Peyer's patch (tissue), 4 donors: ENCODE results near the gene TSPAN33. TPM values are rescaled to one million over a fixed set of nuclear protein-coding genes. Genes with fewer than 3 reads are reported as not detected.
A peak's percentile ranks its signal among the peaks of the same experiment; 100 is the strongest.

ENCODE experiments used
- DNase-seq, 3 donors: peaks; one replicate each; pipeline ENCODE4 v3.0.0-alpha.2; 2017 to 2019
- H3K27ac ChIP-seq, 4 donors: fragments of 200-600 bp; sonication (generic); one replicate each; pipeline ENCODE4 v1.5.1; 2016 to 2019
- H3K27me3 ChIP-seq, 2 donors: fragments of 200-600 bp; sonication (generic); one replicate each; pipeline ENCODE4 v1.5.1; 2019
- H3K36me3 ChIP-seq, 3 donors: fragments of 200-600 bp; sonication (generic); one replicate each; pipeline ENCODE4 v1.5.1; 2016 to 2019
- H3K4me1 ChIP-seq, 4 donors: fragments of 200-600 bp; sonication (generic); one replicate each; pipeline ENCODE4 v1.5.1; 2016 to 2019
- H3K4me3 ChIP-seq, 4 donors: fragments of 200-600 bp; sonication (generic); 1 replicate in 3 of 4; 2 replicates in 1 of 4; pipeline ENCODE4 v1.5.1; 2016 to 2019; ENCODE audit warnings: mild to moderate bottlenecking in 1 of 4
- H3K9me3 ChIP-seq, 4 donors: fragments of 200-600 bp; sonication (generic); one replicate each; pipeline ENCODE4 v1.5.1; 2016 to 2019; ENCODE audit warnings: mild to moderate bottlenecking in 1 of 4
- CTCF ChIP-seq, 6 experiments: fragments of 450-650 bp in 4 of 6; fragments of 200-600 bp in 2 of 6; sonication (generic) in 1 of 6; IDR thresholded peaks; one replicate each; pipeline ENCODE4 v1.5.1; 2017 to 2019; ENCODE audit warnings: antibody characterized with exemption in 6 of 6, mild to moderate bottlenecking in 3 of 6, moderate library complexity in 1 of 6
- POLR2A ChIP-seq, 2 donors: fragments of 450-650 bp; IDR thresholded peaks; one replicate each; pipeline ENCODE4 v1.5.1; 2017; ENCODE audit warnings: antibody characterized with exemption in 2 of 2, mild to moderate bottlenecking in 2 of 2, moderate library complexity in 2 of 2
- total RNA-seq, 4 donors: library from RNA; depleted of rRNA; stranded (reverse); fragments of >200 nt; gene quantifications; one replicate each; pipeline ENCODE4 v1.1.0, GENCODE V29; 2016

The TSPAN33 gene
- total RNA-seq, 4 donors from 2014 or later, result 1.0 to 28.9 (median 3.5) TPM

GRCh38 chr7:129126314-129126713 lies 18.2 kb upstream of the TSPAN33 start:
- TF ChIP-seq POLR2A (IDR thresholded peaks at IDR 0.05), result no peak
- TF ChIP-seq CTCF (IDR thresholded peaks at IDR 0.05), result no peak

GRCh38 chr7:129127154-129127553 lies 17.4 kb upstream of the TSPAN33 start:
- TF ChIP-seq POLR2A (IDR thresholded peaks at IDR 0.05) (no peak), CTCF (IDR thresholded peaks at IDR 0.05) (no peak)
- Histone ChIP-seq H3K27me3 (no peaks in the 10 kb centered on the region), H3K27ac (no peak overlapping the region), H3K4me3 (no peak overlapping the region), H3K36me3 (no peaks in the 10 kb centered on the region), H3K9me3 (no peaks in the 10 kb centered on the region), H3K4me1 (no peaks in the 10 kb centered on the region)
- no peak for DNase-seq

More at GRCh38 chr7:129126314-129126713, 18.2 kb upstream of the TSPAN33 start:
- no peaks in the 10 kb centered on the region for H3K4me1 ChIP-seq
- no peaks in the 10 kb centered on the region for H3K27me3 ChIP-seq
- H3K36me3 ChIP-seq, result no peaks in the 10 kb centered on the region
- H3K9me3 ChIP-seq, result no peaks in the 10 kb centered on the region
- H3K27ac ChIP-seq, result no peak overlapping the region
- no peak for DNase-seq
- no peak overlapping the region for H3K4me3 ChIP-seq

- Histone ChIP-seq H3K9me3 (no peaks in the 10 kb centered on the region), H3K4me1 (no peaks in the 10 kb centered on the region), H3K27me3 (no peaks in the 10 kb centered on the region), H3K36me3 (no peaks in the 10 kb centered on the region), H3K4me3 (no peak overlapping the region), H3K27ac (no peak overlapping the region)
- TF ChIP-seq POLR2A (IDR thresholded peaks at IDR 0.05), result no peak
- TF ChIP-seq CTCF (IDR thresholded peaks at IDR 0.05), result no peak
- DNase-seq, result no peak
These were observed 16.9 kb upstream of the TSPAN33 start for GRCh38 chr7:129127601-129128000.

GRCh38 chr7:129134356-129134987 lies 10.0 kb upstream of the TSPAN33 start:
- Histone ChIP-seq H3K4me1 (peaks cover 0 to 8% (median 2%) of the 10 kb centered on the region in 4 donors), H3K4me3 (no peak overlapping the region), H3K27me3 (no peaks in the 10 kb centered on the region), H3K9me3 (no peaks in the 10 kb centered on the region), H3K27ac (peak overlapping the region in 1 of 4 donors; percentile 61), H3K36me3 (no peaks in the 10 kb centered on the region)
- no peak for TF ChIP-seq POLR2A (IDR thresholded peaks at IDR 0.05)
- TF ChIP-seq CTCF (IDR thresholded peaks at IDR 0.05), result no peak
- peak in 1 of 3 donors; percentile 45 for DNase-seq

- TF ChIP-seq POLR2A (IDR thresholded peaks at IDR 0.05) (no peak), CTCF (IDR thresholded peaks at IDR 0.05) (no peak)
- Histone ChIP-seq H3K27ac (peak overlapping the region in 3 of 4 donors; percentile 17 to 65 (median 61)), H3K27me3 (no peaks in the 10 kb centered on the region), H3K36me3 (no peaks in the 10 kb centered on the region), H3K4me3 (no peak overlapping the region), H3K4me1 (peaks cover 0 to 8% (median 2%) of the 10 kb centered on the region in 4 donors), H3K9me3 (no peaks in the 10 kb centered on the region)
- DNase-seq, result no peak
These were observed 7.4 kb upstream of the TSPAN33 start for GRCh38 chr7:129136887-129137642.
